Liver (tissue), 9 donors: ENCODE data around the gene ZNF593. TPM values are rescaled to one million over a fixed set of nuclear protein-coding genes. Genes with fewer than 3 reads are reported as not detected.

Experiments
- DNase-seq: peaks from one replicate; pipeline ENCODE4 v3.0.0-alpha.2; 2017; ENCODE audit warnings: low spot score
- H3K27ac ChIP-seq, 2 donors: one replicate each; pipeline ENCODE4 v1.7.0; 2013; ENCODE audit warnings: inconsistent platforms in 2 of 2, low read length in 2 of 2, control low read depth in 1 of 2, low read depth in 1 of 2, mild to moderate bottlenecking in 1 of 2
- H3K27me3 ChIP-seq, 4 donors: one replicate each; pipeline versions ENCODE4 v1.6.1 to v1.7.0; 2013; ENCODE audit warnings: low read length in 3 of 4, inconsistent platforms in 1 of 4, mild to moderate bottlenecking in 1 of 4, moderate library complexity in 1 of 4; ENCODE audit not compliant: control insufficient read depth in 4 of 4, insufficient read depth in 4 of 4
- H3K36me3 ChIP-seq, 4 donors: one replicate each; pipeline versions ENCODE4 v1.6.1 to v1.7.0; 2013; ENCODE audit warnings: low read length in 3 of 4, mild to moderate bottlenecking in 3 of 4, low read depth in 1 of 4, moderate library complexity in 1 of 4; ENCODE audit not compliant: control insufficient read depth in 4 of 4, insufficient read depth in 3 of 4
- H3K4me1 ChIP-seq, 4 donors: one replicate each; pipeline versions ENCODE4 v1.6.1 to v1.7.0; 2013; ENCODE audit warnings: low read length in 3 of 4, mild to moderate bottlenecking in 3 of 4, moderate library complexity in 1 of 4; ENCODE audit not compliant: control insufficient read depth in 4 of 4, insufficient read depth in 4 of 4
- H3K4me3 ChIP-seq, 3 donors: one replicate each; pipeline versions ENCODE4 v1.6.1 to v1.7.0; 2013; ENCODE audit warnings: low read length in 3 of 3, control low read depth in 1 of 3, low read depth in 1 of 3, mild to moderate bottlenecking in 1 of 3
- H3K9ac ChIP-seq, 2 donors: one replicate each; pipeline ENCODE4 v1.7.0; 2013; ENCODE audit warnings: low read length in 2 of 2, mild to moderate bottlenecking in 2 of 2, moderate library complexity in 2 of 2, control low read depth in 1 of 2, low read depth in 1 of 2
- H3K9me3 ChIP-seq, 4 donors: one replicate each; pipeline versions ENCODE4 v1.6.1 to v1.7.0; 2013; ENCODE audit warnings: low read length in 3 of 4; ENCODE audit not compliant: control insufficient read depth in 4 of 4
- ATF3 ChIP-seq: IDR thresholded peaks from 2 replicates; pipeline ENCODE4 v1.6.1; 2016; ENCODE audit warnings: antibody characterized with exemption
- CTCF ChIP-seq: fragments of 150-350 bp; IDR thresholded peaks from 2 replicates; pipeline ENCODE4 v1.5.1; 2017; ENCODE audit warnings: improper control_type of control experiment, low read depth, low read length; ENCODE audit not compliant: missing input control
- EGR1 ChIP-seq, 2 donors: IDR thresholded peaks; 2 replicates each; pipeline ENCODE4 v1.6.1; 2016 to 2018; ENCODE audit warnings: antibody characterized with exemption in 2 of 2, low read depth in 2 of 2
- FOXA1 ChIP-seq: IDR thresholded peaks from 2 replicates; pipeline ENCODE4 v1.6.1; 2016; ENCODE audit warnings: antibody characterized with exemption
- FOXA2 ChIP-seq: IDR thresholded peaks from 2 replicates; pipeline ENCODE4 v1.6.1; 2016; ENCODE audit warnings: antibody characterized with exemption
- GABPA ChIP-seq, 2 donors: IDR thresholded peaks in 1 of 2; conservative IDR thresholded peaks in 1 of 2; 2 replicates each; pipeline ENCODE4 v1.6.1; 2016; ENCODE audit warnings: antibody characterized with exemption in 2 of 2, mild to moderate bottlenecking in 1 of 2, moderate library complexity in 1 of 2
- HNF4A ChIP-seq, 2 donors: conservative IDR thresholded peaks; 2 replicates each; pipeline ENCODE4 v1.6.1; 2016; ENCODE audit warnings: antibody characterized with exemption in 2 of 2, mild to moderate bottlenecking in 2 of 2
- HNF4G ChIP-seq: IDR thresholded peaks from 2 replicates; pipeline ENCODE4 v1.6.1; 2016; ENCODE audit warnings: antibody characterized with exemption
- JUND ChIP-seq, 2 donors: IDR thresholded peaks; 2 replicates each; pipeline ENCODE4 v1.6.1; 2016; ENCODE audit warnings: antibody characterized with exemption in 2 of 2
- MAX ChIP-seq: IDR thresholded peaks from 2 replicates; pipeline ENCODE4 v1.6.1; 2016; ENCODE audit warnings: antibody characterized with exemption
- NR2F2 ChIP-seq: IDR thresholded peaks from 2 replicates; pipeline ENCODE4 v1.6.1; 2016; ENCODE audit warnings: antibody characterized with exemption
- RAD21 ChIP-seq, 2 donors: IDR thresholded peaks; 2 replicates each; pipeline ENCODE4 v1.6.1; 2016; ENCODE audit warnings: antibody characterized with exemption in 2 of 2, mild to moderate bottlenecking in 2 of 2
- SP1 ChIP-seq: IDR thresholded peaks from 2 replicates; pipeline ENCODE4 v1.6.1; 2018; ENCODE audit warnings: antibody characterized with exemption, mild to moderate bottlenecking
- ZBTB33 ChIP-seq: IDR thresholded peaks from 2 replicates; pipeline ENCODE4 v1.6.1; 2016; ENCODE audit warnings: antibody characterized with exemption
- WGBS: extraction: QIAGEN DNeasy Blood & Tissue Kit; methylation state at CpG from one replicate; pipeline ENCODE4 v1.1.7; 2013; 5-methylcytosine and 5-hydroxymethylcytosine counted together
- polyA plus RNA-seq, 2 donors: library from polyadenylated mRNA; stranded (reverse) in 1 of 2; unstranded in 1 of 2; fragments of 200-250 nt in 1 of 2; fragments of >200 nt in 1 of 2; fragmentation: Nextera tagmentation in 1 of 2; extraction: Ambion mirVana in 1 of 2; gene quantifications; one replicate each; pipeline versions ENCODE4 v1.2.1 to v1.2.3, GENCODE V29; 2013 to 2015
- total RNA-seq, 2 donors: library from RNA; depleted of rRNA; stranded (reverse); fragments of >200 nt; gene quantifications; one replicate each; pipeline ENCODE4 v1.2.3, GENCODE V29; 2014
- donor health status: healthy.
- donor health status: healthy.
- donor health status: healthy.
- donor health status: healthy.
- donor health status: healthy.

The ZNF593 gene
- total and polyA plus RNA-seq, 4 donors, result 5.7 to 81.4 (median 30.2) TPM

- Histone ChIP-seq H3K27ac (no peak overlapping the region), H3K9me3 (no peaks in the 10 kb centered on the region), H3K36me3 (no peaks in the 10 kb centered on the region), H3K4me1 (peaks cover 10 to 26% (median 18%) of the 10 kb centered on the region in 4 donors), H3K27me3 (peaks cover 0 to 2% (median 0%) of the 10 kb centered on the region in 4 donors), H3K9ac (no peak overlapping the region), H3K4me3 (peak overlapping the region in 1 of 3 donors; percentile 44)
- DNase-seq, result no peak
- 43% methylated on average over 9 of the region's 9 CpGs for WGBS
- TF ChIP-seq FOXA2, result no peak
- TF ChIP-seq HNF4A (conservative IDR thresholded peaks at IDR 0.05), result no peak
- no peak for TF ChIP-seq EGR1 (IDR thresholded peaks at IDR 0.05; ENCODE audit: low read depth in 2 of 2)
- no peak for TF ChIP-seq NR2F2
- TF ChIP-seq FOXA1, result no peak
- TF ChIP-seq GABPA (IDR thresholded peaks at IDR 0.05 in 1 of 2, conservative IDR thresholded peaks at IDR 0.05 in 1 of 2), result no peak
- no peak for TF ChIP-seq ATF3
These were observed 6.0 kb upstream of the ZNF593 start for GRCh38 chr1:26163684-26164035.

GRCh38 chr1:26164036-26164860 lies 5.5 kb upstream of the ZNF593 start:
- Histone ChIP-seq H3K4me1 (peaks cover 10 to 26% (median 18%) of the 10 kb centered on the region in 4 donors), H3K27ac (no peak overlapping the region), H3K9ac (no peak overlapping the region), H3K27me3 (peaks cover 0 to 2% (median 0%) of the 10 kb centered on the region in 4 donors), H3K36me3 (no peaks in the 10 kb centered on the region), H3K4me3 (peak overlapping the region in 2 of 3 donors; percentile 44 to 49), H3K9me3 (no peaks in the 10 kb centered on the region)
- no peak for TF ChIP-seq RAD21 (IDR thresholded peaks at IDR 0.05)
- peak; percentile 39 for TF ChIP-seq CTCF
- peak; percentile 52 for DNase-seq
- WGBS, result 10% methylated on average over 72 of the region's 72 CpGs

- Histone ChIP-seq H3K9ac (no peak overlapping the region), H3K4me1 (peaks cover 12 to 30% (median 18%) of the 10 kb centered on the region in 4 donors), H3K4me3 (no peak overlapping the region), H3K27me3 (peaks cover 0 to 2% (median 0%) of the 10 kb centered on the region in 4 donors), H3K27ac (no peak overlapping the region), H3K36me3 (no peaks in the 10 kb centered on the region), H3K9me3 (no peaks in the 10 kb centered on the region)
- no peak for DNase-seq
- 77% methylated on average over 19 of the region's 19 CpGs for WGBS
- no peak for TF ChIP-seq EGR1 (IDR thresholded peaks at IDR 0.05; ENCODE audit: low read depth in 2 of 2)
- TF ChIP-seq SP1, result no peak
- TF ChIP-seq HNF4A (conservative IDR thresholded peaks at IDR 0.05), result no peak
- no peak for TF ChIP-seq HNF4G
- TF ChIP-seq MAX, result no peak
- TF ChIP-seq FOXA2, result no peak
- TF ChIP-seq ATF3, result no peak
- no peak for TF ChIP-seq NR2F2
- TF ChIP-seq JUND (IDR thresholded peaks at IDR 0.05), result no peak
- no peak for TF ChIP-seq ZBTB33
These were observed 4.6 kb upstream of the ZNF593 start for GRCh38 chr1:26164861-26165842.
